Loucy (cell line): Measurements from ENCODE around the gene GRID1.

Source experiments
- H2AFZ ChIP-seq: fragments of 200-600 bp; sonication (generic); 2 replicates; pipeline ENCODE4 v1.6.0; 2016; ENCODE audit warnings: antibody characterized with exemption, mild to moderate bottlenecking, low read length, moderate library complexity
- H3F3A ChIP-seq: fragments of 200-600 bp; 2 replicates; pipeline ENCODE4 v1.6.0; 2016; ENCODE audit warnings: antibody characterized with exemption, low read depth, mild to moderate bottlenecking
- H3K27me3 ChIP-seq: fragments of 200-600 bp; sonication (generic); 2 replicates; pipeline ENCODE4 v1.6.1; 2014; ENCODE audit warnings: low read length, mild to moderate bottlenecking; ENCODE audit not compliant: insufficient read depth, poor library complexity, severe bottlenecking
- H3K36me3 ChIP-seq: fragments of 200-600 bp; sonication (generic); 2 replicates; pipeline ENCODE4 v1.6.1; 2016; ENCODE audit warnings: low read length; ENCODE audit not compliant: insufficient read depth
- H3K4me1 ChIP-seq: fragments of 200-600 bp; sonication (generic); 2 replicates; pipeline ENCODE4 v1.5.1; 2014; ENCODE audit warnings: low read length, mild to moderate bottlenecking; ENCODE audit not compliant: insufficient read depth, poor library complexity, severe bottlenecking
- H3K4me2 ChIP-seq: fragments of 200-600 bp; sonication (generic); 2 replicates; pipeline ENCODE4 v1.6.0; 2014; ENCODE audit warnings: antibody characterized with exemption, low read length, low read depth, mild to moderate bottlenecking; ENCODE audit not compliant: poor library complexity, severe bottlenecking
- H3K4me3 ChIP-seq: fragments of 200-600 bp; sonication (generic); 2 replicates; pipeline ENCODE4 v1.5.1; 2014; ENCODE audit warnings: low read length, mild to moderate bottlenecking, mixed read lengths; ENCODE audit not compliant: poor library complexity, severe bottlenecking
- H3K79me2 ChIP-seq: fragments of 200-600 bp; sonication (generic); 2 replicates; pipeline ENCODE4 v1.6.1; 2014; ENCODE audit warnings: low read length; ENCODE audit not compliant: insufficient read depth
- H3K9ac ChIP-seq: fragments of 200-600 bp; sonication (generic); 2 replicates; pipeline ENCODE4 v1.6.0; 2014; ENCODE audit warnings: mild to moderate bottlenecking, low read depth, low read length, moderate library complexity; ENCODE audit not compliant: poor library complexity, severe bottlenecking
- H3K9me2 ChIP-seq: fragments of 200-600 bp; sonication (generic); replicated peaks from 2 replicates; pipeline ENCODE4 v1.6.1; 2016; ENCODE audit warnings: low read depth, low read length, mixed read lengths
- H3K9me3 ChIP-seq: fragments of 200-600 bp; sonication (generic); 2 replicates; pipeline ENCODE4 v1.6.1; 2014; ENCODE audit warnings: mild to moderate bottlenecking, antibody characterized with exemption, low read length, low read depth; ENCODE audit not compliant: insufficient read depth
- H4K20me1 ChIP-seq: fragments of 200-600 bp; sonication (generic); 2 replicates; pipeline ENCODE4 v1.6.0; 2014; ENCODE audit warnings: antibody characterized with exemption, low read length, mild to moderate bottlenecking; ENCODE audit not compliant: insufficient read depth, poor library complexity, severe bottlenecking
- CTCF ChIP-seq: fragments of 200-600 bp; sonication (generic); conservative IDR thresholded peaks from 2 replicates; pipeline ENCODE4 v1.5.1; 2014; ENCODE audit warnings: mild to moderate bottlenecking, antibody characterized with exemption, low read length
- EZH2phosphoT487 ChIP-seq: fragments of 200-600 bp; IDR thresholded peaks from 2 replicates; pipeline ENCODE4 v1.6.1; 2018; ENCODE audit warnings: antibody characterized with exemption, mild to moderate bottlenecking, moderate library complexity, borderline replicate concordance

The GRID1 gene

GRCh38 chr10:86374664-86375063, 8.1 kb upstream of the GRID1 start:
- Histone ChIP-seq H3K36me3 (no peaks in the 10 kb centered on the region), H3K9me2 (no peaks in the 10 kb centered on the region), H3F3A (no peaks in the 10 kb centered on the region), H3K9ac (no peak overlapping the region), H2AFZ (no peak overlapping the region), H3K4me1 (no peaks in the 10 kb centered on the region), H3K4me2 (no peak overlapping the region), H3K27me3 (no peaks in the 10 kb centered on the region), H4K20me1 (no peaks in the 10 kb centered on the region), H3K79me2 (no peaks in the 10 kb centered on the region), H3K9me3 (no peaks in the 10 kb centered on the region), H3K4me3 (no peak overlapping the region)
- TF ChIP-seq CTCF (no peak), EZH2phosphoT487 (no peak)

- no peak overlapping the region for H3K4me2 ChIP-seq
- no peak overlapping the region for H2AFZ ChIP-seq
- no peak overlapping the region for H3K9ac ChIP-seq
- no peak for TF ChIP-seq CTCF
- TF ChIP-seq EZH2phosphoT487, result no peak
- no peaks in the 10 kb centered on the region for H3K9me2 ChIP-seq
- no peaks in the 10 kb centered on the region for H3K36me3 ChIP-seq
- H3K9me3 ChIP-seq, result no peaks in the 10 kb centered on the region
- no peaks in the 10 kb centered on the region for H3K79me2 ChIP-seq
- H3K4me1 ChIP-seq, result no peaks in the 10 kb centered on the region
- no peak overlapping the region for H3K4me3 ChIP-seq
- H3K27me3 ChIP-seq, result no peaks in the 10 kb centered on the region
- no peaks in the 10 kb centered on the region for H3F3A ChIP-seq
- no peaks in the 10 kb centered on the region for H4K20me1 ChIP-seq
Measured at GRCh38 chr10:86373828-86374227, 7.2 kb upstream of the GRID1 start.

- Histone ChIP-seq H3K79me2 (no peaks in the 10 kb centered on the region), H3F3A (no peaks in the 10 kb centered on the region), H3K4me1 (no peaks in the 10 kb centered on the region), H3K4me3 (no peak overlapping the region), H3K27me3 (no peaks in the 10 kb centered on the region), H3K9ac (no peak overlapping the region), H3K9me2 (no peaks in the 10 kb centered on the region), H3K4me2 (no peak overlapping the region), H3K36me3 (no peaks in the 10 kb centered on the region), H4K20me1 (no peaks in the 10 kb centered on the region), H2AFZ (no peak overlapping the region), H3K9me3 (no peaks in the 10 kb centered on the region)
- TF ChIP-seq CTCF, result no peak
- no peak for TF ChIP-seq EZH2phosphoT487
Measured at GRCh38 chr10:86373251-86373650, 6.7 kb upstream of the GRID1 start.
